Mesenchymal stem cell (in vitro differentiated cells and primary cell): ENCODE measurements around the gene NTRK1.
A peak's percentile ranks its signal among the peaks of the same experiment; 100 is the strongest.

Experiments
- DNase-seq: peaks from one replicate; pipeline ENCODE4 v3.0.0-alpha.2; 2013
- H2AFZ ChIP-seq: one replicate; pipeline ENCODE4 v1.6.1; 2013; ENCODE audit warnings: low read depth, mild to moderate bottlenecking, control low read depth, inconsistent platforms, low read length, moderate library complexity
- H2AK5ac ChIP-seq: 2 replicates; pipeline ENCODE4 v1.6.1; 2013; ENCODE audit warnings: low read length, moderate library complexity, mild to moderate bottlenecking, inconsistent platforms; ENCODE audit not compliant: severe bottlenecking
- H2BK120ac ChIP-seq: one replicate; pipeline ENCODE4 v1.6.1; 2013; ENCODE audit warnings: low read depth, mild to moderate bottlenecking, inconsistent platforms, low read length, moderate library complexity
- H2BK12ac ChIP-seq, 2 experiments: one replicate each; pipeline ENCODE4 v1.6.1; 2013; ENCODE audit warnings: inconsistent platforms in 2 of 2, low read length in 2 of 2, mild to moderate bottlenecking in 2 of 2, moderate library complexity in 2 of 2, control low read depth in 1 of 2
- H2BK15ac ChIP-seq: one replicate; pipeline ENCODE4 v1.6.1; 2013; ENCODE audit warnings: mild to moderate bottlenecking, low read depth, inconsistent platforms; ENCODE audit not compliant: poor library complexity, severe bottlenecking
- H2BK5ac ChIP-seq: 2 replicates; pipeline ENCODE4 v1.6.1; 2013; ENCODE audit warnings: low read depth, mild to moderate bottlenecking, low read length, control low read depth, inconsistent platforms; ENCODE audit not compliant: poor library complexity, severe bottlenecking
- H3K14ac ChIP-seq, 2 experiments: one replicate each; pipeline ENCODE4 v1.6.1; 2013; ENCODE audit warnings: inconsistent platforms in 2 of 2, low read length in 2 of 2, control low read depth in 1 of 2, mild to moderate bottlenecking in 1 of 2, moderate library complexity in 1 of 2
- H3K18ac ChIP-seq, 2 experiments: one replicate each; pipeline ENCODE4 v1.6.1; 2013; ENCODE audit warnings: inconsistent platforms in 2 of 2, low read length in 2 of 2, control low read depth in 1 of 2, low read depth in 1 of 2, mild to moderate bottlenecking in 1 of 2
- H3K23ac ChIP-seq, 2 experiments: one replicate each; pipeline ENCODE4 v1.6.1; 2013; ENCODE audit warnings: inconsistent platforms in 2 of 2, low read length in 2 of 2, mild to moderate bottlenecking in 2 of 2, moderate library complexity in 2 of 2, control low read depth in 1 of 2
- H3K27ac ChIP-seq: 2 replicates; pipeline ENCODE4 v1.5.1; 2013; ENCODE audit warnings: mild to moderate bottlenecking, moderate library complexity, low read length, control low read depth, inconsistent platforms; ENCODE audit not compliant: poor library complexity, severe bottlenecking
- H3K27me3 ChIP-seq, 2 experiments: 2 replicates each; pipeline versions ENCODE4 v1.6.1 to v1.7.0; 2013; ENCODE audit warnings: low read length in 2 of 2, mild to moderate bottlenecking in 2 of 2, moderate library complexity in 2 of 2, control low read depth in 1 of 2, inconsistent platforms in 1 of 2; ENCODE audit not compliant: control insufficient read depth in 1 of 2, insufficient read depth in 1 of 2
- H3K36me3 ChIP-seq, 2 experiments: 2 replicates each; pipeline versions ENCODE4 v1.6.1 to v1.7.0; 2013; ENCODE audit warnings: low read length in 2 of 2, control low read depth in 1 of 2, inconsistent platforms in 1 of 2, low read depth in 1 of 2, mild to moderate bottlenecking in 1 of 2; ENCODE audit not compliant: insufficient read depth in 2 of 2, control insufficient read depth in 1 of 2
- H3K4ac ChIP-seq, 2 experiments: one replicate each; pipeline ENCODE4 v1.6.1; 2013; ENCODE audit warnings: inconsistent platforms in 2 of 2, low read length in 2 of 2, mild to moderate bottlenecking in 2 of 2, moderate library complexity in 2 of 2, control low read depth in 1 of 2, low read depth in 1 of 2
- H3K4me1 ChIP-seq: 2 replicates; pipeline ENCODE4 v1.6.1; 2013; ENCODE audit warnings: low read depth, low read length, control low read depth; ENCODE audit not compliant: control insufficient read depth, insufficient read depth
- H3K4me2 ChIP-seq: 2 replicates; pipeline ENCODE4 v1.6.1; 2013; ENCODE audit warnings: low read length, mild to moderate bottlenecking, inconsistent platforms; ENCODE audit not compliant: poor library complexity, severe bottlenecking
- H3K4me3 ChIP-seq, 2 experiments: 2 replicates each; pipeline versions ENCODE4 v1.5.1 to v1.7.0; 2013; ENCODE audit warnings: low read length in 2 of 2, mild to moderate bottlenecking in 2 of 2, control low read depth in 1 of 2, low read depth in 1 of 2; ENCODE audit not compliant: insufficient read depth in 1 of 2
- H3K79me1 ChIP-seq: replicated peaks from 2 replicates; pipeline ENCODE4 v1.6.1; 2013; ENCODE audit warnings: mild to moderate bottlenecking, control low read depth, low read length, inconsistent platforms; ENCODE audit not compliant: poor library complexity, severe bottlenecking
- H3K9ac ChIP-seq: 2 replicates; pipeline ENCODE4 v1.7.0; 2013; ENCODE audit warnings: mild to moderate bottlenecking, low read length, moderate library complexity
- H3K9me3 ChIP-seq: 2 replicates; pipeline ENCODE4 v1.7.0; 2013; ENCODE audit warnings: mild to moderate bottlenecking, low read length; ENCODE audit not compliant: control insufficient read depth
- H4K8ac ChIP-seq: one replicate; pipeline ENCODE4 v1.6.1; 2013; ENCODE audit warnings: inconsistent platforms, mild to moderate bottlenecking, low read length, moderate library complexity
- H4K91ac ChIP-seq: one replicate; pipeline ENCODE4 v1.6.1; 2013; ENCODE audit warnings: mild to moderate bottlenecking, low read length, inconsistent platforms
- WGBS: methylation state at CpG from one replicate; pipeline ENCODE4 v1.1.7; 2013; ENCODE audit warnings: mixed read lengths; 5-methylcytosine and 5-hydroxymethylcytosine counted together

The NTRK1 gene

GRCh38 chr1:156881101-156881500 lies 20.4 kb downstream of the NTRK1 start:
- no peak overlapping the region for H4K8ac ChIP-seq
- no peak overlapping the region for H2BK12ac ChIP-seq
- no peak overlapping the region for H3K4ac ChIP-seq
- H2AFZ ChIP-seq: no peak overlapping the region
- WGBS: 75% methylated on average over 10 of the region's 10 CpGs
- no peak for DNase-seq
- H3K23ac ChIP-seq: no peak overlapping the region
- no peak overlapping the region for H2BK5ac ChIP-seq
- no peak overlapping the region for H3K4me2 ChIP-seq
- no peak overlapping the region for H3K4me3 ChIP-seq
- no peak overlapping the region for H3K27ac ChIP-seq
- H3K14ac ChIP-seq: no peak overlapping the region
- no peak overlapping the region for H2BK120ac ChIP-seq
- peaks cover 82 to 96% of the 10 kb centered on the region in 2 experiments for H3K27me3 ChIP-seq
- H3K9ac ChIP-seq: no peak overlapping the region
- H3K9me3 ChIP-seq: no peaks in the 10 kb centered on the region
- H2AK5ac ChIP-seq: no peak overlapping the region
- H2BK15ac ChIP-seq: no peak overlapping the region
- H3K4me1 ChIP-seq: no peaks in the 10 kb centered on the region
- no peaks in the 10 kb centered on the region for H3K79me1 ChIP-seq
- H3K36me3 ChIP-seq: no peaks in the 10 kb centered on the region
- H4K91ac ChIP-seq: no peak overlapping the region
- no peak overlapping the region for H3K18ac ChIP-seq

- Histone ChIP-seq H3K4ac (no peak overlapping the region), H3K36me3 (no peaks in the 10 kb centered on the region), H3K23ac (no peak overlapping the region), H4K91ac (no peak overlapping the region), H3K14ac (no peak overlapping the region), H2BK120ac (no peak overlapping the region), H2AK5ac (no peak overlapping the region), H2BK12ac (no peak overlapping the region), H2BK5ac (no peak overlapping the region), H3K4me1 (no peaks in the 10 kb centered on the region), H3K27ac (no peak overlapping the region), H3K18ac (no peak overlapping the region), H4K8ac (no peak overlapping the region), H2BK15ac (no peak overlapping the region), H3K79me1 (no peaks in the 10 kb centered on the region), H3K27me3 (peaks cover 85 to 96% of the 10 kb centered on the region in 2 experiments), H3K9me3 (no peaks in the 10 kb centered on the region), H3K4me3 (no peak overlapping the region), H2AFZ (no peak overlapping the region), H3K4me2 (no peak overlapping the region), H3K9ac (no peak overlapping the region)
- 88% methylated on average over 3 of the region's 4 CpGs for WGBS
- DNase-seq: no peak
These were observed 21.0 kb downstream of the NTRK1 start for GRCh38 chr1:156881663-156882062.

- Histone ChIP-seq H2BK5ac (no peak overlapping the region), H3K18ac (no peak overlapping the region), H2BK15ac (no peak overlapping the region), H3K4ac (no peak overlapping the region), H2BK120ac (no peak overlapping the region), H3K4me1 (no peaks in the 10 kb centered on the region), H2AK5ac (no peak overlapping the region), H3K14ac (no peak overlapping the region), H3K27ac (no peak overlapping the region), H4K8ac (no peak overlapping the region), H3K27me3 (peaks cover 86 to 96% of the 10 kb centered on the region in 2 experiments), H4K91ac (no peak overlapping the region), H3K4me3 (no peak overlapping the region), H3K36me3 (no peaks in the 10 kb centered on the region), H2BK12ac (no peak overlapping the region), H3K4me2 (no peak overlapping the region), H2AFZ (no peak overlapping the region), H3K23ac (peak overlapping the region in 1 of 2 experiments; percentile 11), H3K9me3 (no peaks in the 10 kb centered on the region), H3K9ac (no peak overlapping the region), H3K79me1 (no peaks in the 10 kb centered on the region)
- DNase-seq: no peak
- 80% methylated on average over 3 of the region's 3 CpGs for WGBS
These were observed 21.9 kb downstream of the NTRK1 start for GRCh38 chr1:156882543-156882942.

GRCh38 chr1:156883919-156884318 lies 23.3 kb downstream of the NTRK1 start:
- no peak overlapping the region for H2AK5ac ChIP-seq
- H2BK15ac ChIP-seq: no peak overlapping the region
- 67% methylated on average over 7 of the region's 7 CpGs for WGBS
- H3K9ac ChIP-seq: no peak overlapping the region
- no peak overlapping the region for H2BK120ac ChIP-seq
- H3K9me3 ChIP-seq: no peaks in the 10 kb centered on the region
- no peak overlapping the region for H2AFZ ChIP-seq
- peaks cover 0 to 3% of the 10 kb centered on the region in 2 experiments for H3K36me3 ChIP-seq
- no peaks in the 10 kb centered on the region for H3K79me1 ChIP-seq
- H3K4me3 ChIP-seq: no peak overlapping the region
- no peak overlapping the region for H4K91ac ChIP-seq
- no peak overlapping the region for H3K4ac ChIP-seq
- no peak overlapping the region for H3K27ac ChIP-seq
- no peak for DNase-seq
- H3K23ac ChIP-seq: no peak overlapping the region
- no peak overlapping the region for H2BK12ac ChIP-seq
- H3K18ac ChIP-seq: no peak overlapping the region
- peaks cover 82 to 95% of the 10 kb centered on the region in 2 experiments for H3K27me3 ChIP-seq
- no peak overlapping the region for H2BK5ac ChIP-seq
- H3K14ac ChIP-seq: no peak overlapping the region
- H4K8ac ChIP-seq: no peak overlapping the region
- no peak overlapping the region for H3K4me2 ChIP-seq
- H3K4me1 ChIP-seq: no peaks in the 10 kb centered on the region
